Measurements from ENCODE around the gene PTBP2.

The PTBP2 gene

DNA sequence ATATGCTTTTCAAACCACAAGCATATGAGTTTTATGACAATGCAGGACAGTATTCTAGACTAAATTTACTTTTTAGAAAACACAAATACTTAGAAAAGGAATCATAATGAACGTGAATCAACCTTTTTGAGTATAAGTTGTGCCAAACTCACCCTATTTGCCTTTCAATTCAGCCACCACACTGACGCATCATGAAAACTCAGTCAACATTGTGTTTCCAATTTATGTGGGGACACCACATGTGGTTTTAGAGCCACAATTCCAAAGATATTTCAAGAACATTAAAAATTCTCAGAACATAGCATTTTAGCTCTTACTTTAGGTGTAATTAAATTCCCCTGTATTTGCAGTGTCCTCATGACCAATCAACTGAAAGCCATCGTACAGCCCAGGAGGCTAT is 118.8 kb downstream of the PTBP2 start:
- H3K9ac ChIP-seq (ENCODE audit: low read depth, low read length) = no peak overlapping the region
- H3K4me3 ChIP-seq (ENCODE audit: low read depth in 1 of 2, low read length in 2 of 2) = no peak overlapping the region
- H3K27me3 ChIP-seq (ENCODE audit: insufficient read depth, low read length, poor library complexity) = no peaks in the 10 kb centered on the region
- H4K20me1 ChIP-seq (ENCODE audit: insufficient read depth, low read length) = no peaks in the 10 kb centered on the region
- no peak for DNase-seq
- H2AFZ ChIP-seq (ENCODE audit: low read depth, low read length) = no peak overlapping the region
- no peak overlapping the region for H3K27ac ChIP-seq (ENCODE audit: low read length)
- TF ChIP-seq, protein P1, sequence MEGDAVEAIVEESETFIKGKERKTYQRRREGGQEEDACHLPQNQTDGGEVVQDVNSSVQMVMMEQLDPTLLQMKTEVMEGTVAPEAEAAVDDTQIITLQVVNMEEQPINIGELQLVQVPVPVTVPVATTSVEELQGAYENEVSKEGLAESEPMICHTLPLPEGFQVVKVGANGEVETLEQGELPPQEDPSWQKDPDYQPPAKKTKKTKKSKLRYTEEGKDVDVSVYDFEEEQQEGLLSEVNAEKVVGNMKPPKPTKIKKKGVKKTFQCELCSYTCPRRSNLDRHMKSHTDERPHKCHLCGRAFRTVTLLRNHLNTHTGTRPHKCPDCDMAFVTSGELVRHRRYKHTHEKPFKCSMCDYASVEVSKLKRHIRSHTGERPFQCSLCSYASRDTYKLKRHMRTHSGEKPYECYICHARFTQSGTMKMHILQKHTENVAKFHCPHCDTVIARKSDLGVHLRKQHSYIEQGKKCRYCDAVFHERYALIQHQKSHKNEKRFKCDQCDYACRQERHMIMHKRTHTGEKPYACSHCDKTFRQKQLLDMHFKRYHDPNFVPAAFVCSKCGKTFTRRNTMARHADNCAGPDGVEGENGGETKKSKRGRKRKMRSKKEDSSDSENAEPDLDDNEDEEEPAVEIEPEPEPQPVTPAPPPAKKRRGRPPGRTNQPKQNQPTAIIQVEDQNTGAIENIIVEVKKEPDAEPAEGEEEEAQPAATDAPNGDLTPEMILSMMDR (IDR thresholded peaks at IDR 0.05; ENCODE audit: borderline replicate concordance, extremely low read depth, low read length, poor library complexity, severe bottlenecking) = no peak
- no peak for TF ChIP-seq EZH2 (IDR thresholded peaks at IDR 0.05; ENCODE audit: borderline replicate concordance, low read depth, low read length, severe bottlenecking)
- no peak for ATAC-seq (ENCODE audit: insufficient read depth, low read depth)
- no peaks in the 10 kb centered on the region for H3K4me1 ChIP-seq (ENCODE audit: insufficient read depth, low read length)
- no peak overlapping the region for H3K4me2 ChIP-seq (ENCODE audit: insufficient read depth, low read length)
- no peaks in the 10 kb centered on the region for H3K9me3 ChIP-seq (ENCODE audit: insufficient read depth, low read length, severe bottlenecking)
- no peaks in the 10 kb centered on the region for H3K79me2 ChIP-seq (ENCODE audit: insufficient read depth, low read length)
- no peaks in the 10 kb centered on the region for H3K36me3 ChIP-seq (ENCODE audit: insufficient read depth, low read length)

DNA sequence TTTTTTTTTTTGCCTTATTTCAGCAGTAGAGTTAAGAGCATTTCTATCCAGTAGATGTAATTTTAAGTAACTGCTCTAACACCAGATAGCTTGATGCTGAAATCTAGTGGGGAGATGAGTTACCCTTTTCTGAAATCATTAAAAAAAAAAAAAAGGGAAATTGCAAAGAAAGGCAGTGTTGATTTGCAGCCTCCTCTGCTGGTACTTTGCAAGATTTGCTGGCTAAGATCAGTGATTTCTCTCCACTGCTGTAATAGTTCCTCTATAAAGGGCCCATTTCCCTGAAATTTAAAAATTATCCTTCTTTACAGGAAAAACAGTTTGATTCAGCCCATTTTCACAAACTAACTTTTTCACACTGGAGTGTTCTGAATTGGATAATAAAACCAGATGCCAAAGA is 120.6 kb downstream of the PTBP2 start:
- no peaks in the 10 kb centered on the region for H4K20me1 ChIP-seq (ENCODE audit: insufficient read depth, low read length)
- no peak for ATAC-seq (ENCODE audit: insufficient read depth, low read depth)
- H2AFZ ChIP-seq (ENCODE audit: low read depth, low read length) = no peak overlapping the region
- no peak overlapping the region for H3K4me2 ChIP-seq (ENCODE audit: insufficient read depth, low read length)
- H3K9me3 ChIP-seq (ENCODE audit: insufficient read depth, low read length, severe bottlenecking) = no peaks in the 10 kb centered on the region
- no peak overlapping the region for H3K4me3 ChIP-seq (ENCODE audit: low read depth in 1 of 2, low read length in 2 of 2)
- H3K27me3 ChIP-seq (ENCODE audit: insufficient read depth, low read length, poor library complexity) = no peaks in the 10 kb centered on the region
- TF ChIP-seq, protein P1 (IDR thresholded peaks at IDR 0.05; ENCODE audit: borderline replicate concordance, extremely low read depth, low read length, poor library complexity, severe bottlenecking) = no peak
- TF ChIP-seq EZH2 (IDR thresholded peaks at IDR 0.05; ENCODE audit: borderline replicate concordance, low read depth, low read length, severe bottlenecking) = no peak
- no peaks in the 10 kb centered on the region for H3K79me2 ChIP-seq (ENCODE audit: insufficient read depth, low read length)
- H3K9ac ChIP-seq (ENCODE audit: low read depth, low read length) = no peak overlapping the region
- no peak overlapping the region for H3K27ac ChIP-seq (ENCODE audit: low read length)
- no peaks in the 10 kb centered on the region for H3K36me3 ChIP-seq (ENCODE audit: insufficient read depth, low read length)
- H3K4me1 ChIP-seq (ENCODE audit: insufficient read depth, low read length) = no peaks in the 10 kb centered on the region
- DNase-seq = no peak

DNA sequence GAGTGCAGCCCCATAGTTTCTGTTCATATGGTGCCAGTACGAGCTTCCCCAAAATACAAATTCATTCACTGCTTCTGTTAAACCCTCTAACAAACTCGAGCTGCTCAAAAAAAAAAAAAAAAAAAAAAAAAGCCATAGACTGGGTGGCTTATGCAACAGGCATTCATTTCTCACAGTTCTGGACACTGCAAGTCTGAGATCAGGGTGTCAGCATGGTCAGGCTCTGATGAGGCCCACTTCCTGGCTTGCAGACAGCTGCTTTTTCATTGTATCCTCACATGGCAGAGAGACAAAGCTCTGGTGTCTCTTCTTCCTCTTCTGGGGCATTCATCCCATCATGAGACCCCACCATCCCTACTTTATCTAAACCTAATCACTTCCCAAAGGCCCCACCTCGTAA is 121.6 kb downstream of the PTBP2 start:
- Histone ChIP-seq H3K4me1 (ENCODE audit: insufficient read depth, low read length) (no peaks in the 10 kb centered on the region), H3K4me3 (ENCODE audit: low read depth in 1 of 2, low read length in 2 of 2) (no peak overlapping the region), H3K36me3 (ENCODE audit: insufficient read depth, low read length) (no peaks in the 10 kb centered on the region), H3K4me2 (ENCODE audit: insufficient read depth, low read length) (no peak overlapping the region), H2AFZ (ENCODE audit: low read depth, low read length) (no peak overlapping the region), H3K27ac (ENCODE audit: low read length) (no peak overlapping the region), H3K27me3 (ENCODE audit: insufficient read depth, low read length, poor library complexity) (no peaks in the 10 kb centered on the region), H3K9ac (ENCODE audit: low read depth, low read length) (no peak overlapping the region), H4K20me1 (ENCODE audit: insufficient read depth, low read length) (no peaks in the 10 kb centered on the region), H3K9me3 (ENCODE audit: insufficient read depth, low read length, severe bottlenecking) (no peaks in the 10 kb centered on the region), H3K79me2 (ENCODE audit: insufficient read depth, low read length) (no peaks in the 10 kb centered on the region)
- DNase-seq = no peak
- no peak; the same call in 2 of the 3 replicates for ATAC-seq (ENCODE audit: insufficient read depth, low read depth)
- TF ChIP-seq EZH2 (IDR thresholded peaks at IDR 0.05; ENCODE audit: borderline replicate concordance, low read depth, low read length, severe bottlenecking) = no peak
- TF ChIP-seq, protein P1 (IDR thresholded peaks at IDR 0.05; ENCODE audit: borderline replicate concordance, extremely low read depth, low read length, poor library complexity, severe bottlenecking) = no peak

DNA sequence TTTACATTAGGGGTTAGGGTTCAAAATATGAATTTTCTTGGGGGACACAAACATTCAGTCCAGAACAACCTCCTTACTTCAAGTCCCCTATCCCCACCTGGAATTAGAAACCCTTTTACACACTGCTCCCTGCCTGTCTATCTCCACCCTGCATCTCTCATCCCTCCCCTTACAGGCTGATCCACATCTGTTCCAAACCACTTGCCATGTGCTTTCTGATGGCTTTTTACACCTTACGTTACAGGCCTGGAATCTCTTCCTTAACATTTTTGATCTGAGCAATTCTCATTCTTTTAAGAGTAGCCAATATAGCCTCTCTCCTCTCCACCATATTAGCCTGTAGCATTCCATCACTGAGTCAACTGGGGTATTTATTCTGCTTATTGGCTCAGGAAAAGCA is 122.0 kb downstream of the PTBP2 start:
- no peak overlapping the region for H3K9ac ChIP-seq (ENCODE audit: low read depth, low read length)
- H2AFZ ChIP-seq (ENCODE audit: low read depth, low read length) = no peak overlapping the region

More for the DNA sequence above, 122.0 kb downstream of the PTBP2 start:
- ATAC-seq (ENCODE audit: insufficient read depth, low read depth) (no peak), DNase-seq (no peak)
- Histone ChIP-seq H3K27me3 (ENCODE audit: insufficient read depth, low read length, poor library complexity) (no peaks in the 10 kb centered on the region), H3K36me3 (ENCODE audit: insufficient read depth, low read length) (no peaks in the 10 kb centered on the region), H3K9me3 (ENCODE audit: insufficient read depth, low read length, severe bottlenecking) (no peaks in the 10 kb centered on the region), H3K79me2 (ENCODE audit: insufficient read depth, low read length) (no peaks in the 10 kb centered on the region), H3K4me1 (ENCODE audit: insufficient read depth, low read length) (no peaks in the 10 kb centered on the region), H3K4me2 (ENCODE audit: insufficient read depth, low read length) (no peak overlapping the region), H3K4me3 (ENCODE audit: low read depth in 1 of 2, low read length in 2 of 2) (no peak overlapping the region), H4K20me1 (ENCODE audit: insufficient read depth, low read length) (no peaks in the 10 kb centered on the region), H3K27ac (ENCODE audit: low read length) (no peak overlapping the region)
- no peak for TF ChIP-seq EZH2 (IDR thresholded peaks at IDR 0.05; ENCODE audit: borderline replicate concordance, low read depth, low read length, severe bottlenecking)
- TF ChIP-seq, protein P1 (IDR thresholded peaks at IDR 0.05; ENCODE audit: borderline replicate concordance, extremely low read depth, low read length, poor library complexity, severe bottlenecking) = no peak
